Endothelial cell of umbilical vein (primary cell): ENCODE data around the gene DKK3. TPM values are rescaled to one million over a fixed set of nuclear protein-coding genes. Genes with fewer than 3 reads are reported as not detected.

Experiments
- BruUV-seq: library from RNA; stranded (reverse); fragments of 400-500 nt; replicated peaks from 2 replicates; lab custom pipeline; 2021; lab: Mats Ljungman, UMichigan
- CTCF ChIA-PET: fragments of 300-600, 350-600 bp; sonication (Branson Sonifier 250); formaldehyde crosslinking; loops from one replicate; lab custom pipeline; 2021; ENCODE audit warnings: antibody characterized with exemption, inconsistent platforms; lab: Charles Lee
- POLR2A ChIA-PET: fragments of 300-600, 350-600 bp; sonication (Branson Sonifier 250); formaldehyde crosslinking; loops from one replicate; lab custom pipeline; 2021; ENCODE audit warnings: antibody characterized with exemption, inconsistent platforms; lab: Charles Lee
- DNase-seq: peaks from one replicate; pipeline ENCODE4 v3.0.0-alpha.2; 2011; ENCODE audit warnings: low read depth, low spot score
- FAIRE-seq: peaks from 2 replicates; lab custom pipeline; 2011; peaks lifted over from hg19 to GRCh38; lab: Jason Lieb, UNC
- H2AFZ ChIP-seq: 2 replicates; pipeline ENCODE4 v1.6.0; 2012; ENCODE audit warnings: low read depth, low read length, control low read depth, inconsistent platforms
- H3K27ac ChIP-seq: 2 replicates; pipeline ENCODE4 v1.5.1; 2011; ENCODE audit warnings: low read depth, mild to moderate bottlenecking, control low read depth, low read length, moderate library complexity; ENCODE audit not compliant: insufficient read depth
- H3K27me3 ChIP-seq, 2 experiments: 2 replicates each; pipeline versions ENCODE4 v1.6.0 to v1.6.1; 2011; ENCODE audit warnings: low read length in 2 of 2, mixed read lengths in 1 of 2; ENCODE audit not compliant: control insufficient read depth in 2 of 2, insufficient read depth in 2 of 2
- H3K36me3 ChIP-seq, 2 experiments: 2 replicates in 1 of 2; 3 replicates in 1 of 2; pipeline ENCODE4 v1.5.1; 2011; ENCODE audit warnings: low read length in 2 of 2, mild to moderate bottlenecking in 1 of 2, moderate library complexity in 1 of 2; ENCODE audit not compliant: control insufficient read depth in 2 of 2, insufficient read depth in 2 of 2; ENCODE audit errors: extremely low read depth in 1 of 2
- H3K4me1 ChIP-seq: 3 replicates; pipeline ENCODE4 v1.5.1; 2011; ENCODE audit warnings: mild to moderate bottlenecking, low read length; ENCODE audit not compliant: control insufficient read depth, insufficient read depth; ENCODE audit errors: extremely low read depth
- H3K4me2 ChIP-seq: 2 replicates; pipeline ENCODE4 v1.6.1; 2011; ENCODE audit warnings: low read length, control low read depth, mixed read lengths; ENCODE audit not compliant: insufficient read depth
- H3K4me3 ChIP-seq, 3 experiments: fragments of 200-600 bp in 1 of 3; sonication (generic), shearing (Covaris generic) in 1 of 3; replicated peaks in 1 of 3; 2 replicates each; pipeline ENCODE4 v1.5.1; 2011 to 2016; ENCODE audit warnings: control low read depth in 3 of 3, low read length in 3 of 3, mild to moderate bottlenecking in 2 of 3, inconsistent platforms in 1 of 3, low read depth in 1 of 3, moderate library complexity in 1 of 3; ENCODE audit not compliant: insufficient read depth in 1 of 3
- H3K79me2 ChIP-seq: 2 replicates; pipeline ENCODE4 v1.6.0; 2012; ENCODE audit warnings: low read length, inconsistent platforms; ENCODE audit not compliant: control insufficient read depth, insufficient read depth
- H3K9ac ChIP-seq: replicated peaks from 2 replicates; pipeline ENCODE3; 2011; ENCODE audit warnings: low read length, control low read depth; ENCODE audit not compliant: insufficient read depth; ENCODE audit errors: extremely low read depth
- H3K9me1 ChIP-seq: replicated peaks from 3 replicates; pipeline ENCODE4 v1.6.0; 2011; ENCODE audit warnings: mild to moderate bottlenecking, low read length; ENCODE audit not compliant: control insufficient read depth, insufficient read depth; ENCODE audit errors: extremely low read depth
- H3K9me3 ChIP-seq: replicated peaks from 2 replicates; pipeline ENCODE4 v1.5.1; 2012; ENCODE audit warnings: low read length, inconsistent platforms; ENCODE audit not compliant: control insufficient read depth, insufficient read depth
- H4K20me1 ChIP-seq: replicated peaks from 2 replicates; pipeline ENCODE3; 2011; ENCODE audit warnings: mild to moderate bottlenecking, low read length; ENCODE audit not compliant: control insufficient read depth, insufficient read depth; ENCODE audit errors: extremely low read depth
- EZH2 ChIP-seq: IDR thresholded peaks from 2 replicates; pipeline ENCODE4 v1.6.1; 2012; ENCODE audit warnings: borderline replicate concordance, low read depth, mild to moderate bottlenecking, moderate library complexity, low read length, inconsistent platforms; ENCODE audit not compliant: severe bottlenecking
- FOS ChIP-seq: IDR thresholded peaks from 2 replicates; pipeline ENCODE4 v1.6.1; 2011; ENCODE audit warnings: mild to moderate bottlenecking, low read length, moderate library complexity, borderline replicate concordance; ENCODE audit not compliant: insufficient read depth
- GATA2 ChIP-seq: IDR thresholded peaks from 2 replicates; pipeline ENCODE4 v1.7.0; 2011; ENCODE audit warnings: low read depth, mild to moderate bottlenecking, moderate library complexity, mixed read lengths, low read length; ENCODE audit not compliant: insufficient read length, insufficient read depth
- JUN ChIP-seq: IDR thresholded peaks from 2 replicates; pipeline ENCODE4 v1.6.1; 2011; ENCODE audit warnings: borderline replicate concordance, low read depth; ENCODE audit not compliant: insufficient read length, insufficient read depth
- MYC ChIP-seq: IDR thresholded peaks from one replicate; pipeline ENCODE4 v1.6.1; 2011; ENCODE audit warnings: mild to moderate bottlenecking, low read depth, low read length
- POLR2A ChIP-seq: IDR thresholded peaks from 2 replicates; pipeline ENCODE4 v1.6.1; 2012; ENCODE audit warnings: low read depth, mild to moderate bottlenecking, control low read depth, low read length
- POLR2AphosphoS5 ChIP-seq: IDR thresholded peaks from 2 replicates; pipeline ENCODE4 v1.6.1; 2012; ENCODE audit warnings: low read depth, mild to moderate bottlenecking, control low read depth, low read length, moderate library complexity; ENCODE audit not compliant: insufficient read depth
- dilution Hi-C: fragments of 300-500 bp; cut with MboI; formaldehyde crosslinking; loops from one replicate; pipeline ENCODE4 v1.15.0; 2019; ENCODE audit warnings: low sequenced_read_pairs; ENCODE audit not compliant: extremely low pct_ligation_motif_present
- intact Hi-C: fragments of 100-400 bp; cut with micrococcal nuclease; formaldehyde crosslinking; loops from one replicate; pipeline ENCODE4 v1.10.0; 2022
- polyA plus RNA-seq, 4 experiments: library from polyadenylated mRNA; depleted of rRNA in 3 of 4; stranded (reverse) in 3 of 4; unstranded in 1 of 4; fragments of >200 nt; gene quantifications; 2 replicates each; pipeline versions ENCODE4 v1.2.1 to v1.2.3, GENCODE V29; 2011 to 2012; ENCODE audit warnings: missing spikeins in 1 of 4
- total RNA-seq: library from RNA; stranded (reverse); gene quantifications from 2 replicates; pipeline ENCODE4 v1.2.3, GENCODE V29; 2021
- TF ChIP-seq, protein P1 (sequence below), 2 donors: IDR thresholded peaks; 1 replicate in 1 of 2; 2 replicates in 1 of 2; pipeline ENCODE4 v1.5.1; 2011; ENCODE audit warnings: low read length in 2 of 2, mild to moderate bottlenecking in 2 of 2, moderate library complexity in 2 of 2, control low read depth in 1 of 2, inconsistent platforms in 1 of 2, low read depth in 1 of 2; ENCODE audit not compliant: insufficient read depth in 1 of 2; ENCODE audit errors: extremely low read depth in 1 of 2
- TF ChIP-seq, protein P2 (sequence below): IDR thresholded peaks from 2 replicates; pipeline ENCODE4 v1.6.1; 2011; ENCODE audit not compliant: insufficient read depth, insufficient read length

Gene DKK3
- total and polyA plus RNA-seq, 2 donors (not counting 3 experiments of a cell fraction or from before 2014, with no cell fraction given) = 131 to 335 TPM

DNA sequence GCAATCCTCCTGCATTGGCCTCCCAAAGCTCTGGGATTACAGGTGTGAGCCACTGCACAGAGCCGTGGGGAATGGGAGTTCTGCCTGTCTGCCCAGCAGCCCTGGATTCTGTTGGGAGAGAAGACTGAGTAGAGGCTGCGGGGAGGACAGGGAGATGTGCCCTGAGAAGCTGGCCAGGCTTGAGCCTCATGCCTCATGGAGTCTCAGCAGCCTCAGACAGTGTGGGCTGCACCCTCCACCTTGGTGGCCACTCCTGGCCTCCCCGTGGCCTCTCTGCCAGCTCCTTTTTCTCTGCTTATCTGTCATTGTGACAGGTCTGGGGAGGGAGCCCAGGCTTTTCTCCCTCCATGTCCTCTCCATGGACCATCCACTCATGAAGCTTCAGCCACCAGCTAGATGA lies 43.2 kb downstream of the DKK3 start:
- no TSS peak for BruUV-seq
- POLR2A ChIA-PET = no interaction called here
- Histone ChIP-seq H3K4me3 (no peak overlapping the region), H2AFZ (no peak overlapping the region), H3K9ac (no peak overlapping the region), H3K27ac (no peak overlapping the region), H3K9me1 (no peaks in the 10 kb centered on the region), H3K79me2 (no peaks in the 10 kb centered on the region), H3K4me2 (no peak overlapping the region), H3K4me1 (peaks cover 11% of the 10 kb centered on the region), H3K36me3 (peaks cover 0 to 21% of the 10 kb centered on the region in 2 experiments), H4K20me1 (no peaks in the 10 kb centered on the region), H3K27me3 (no peaks in the 10 kb centered on the region), H3K9me3 (no peaks in the 10 kb centered on the region)
- FAIRE-seq = no peak
- no peak for TF ChIP-seq MYC
- no peak for TF ChIP-seq POLR2AphosphoS5
- TF ChIP-seq POLR2A = no peak
- TF ChIP-seq GATA2 = no peak
- no peak for TF ChIP-seq JUN
- TF ChIP-seq, protein P1, sequence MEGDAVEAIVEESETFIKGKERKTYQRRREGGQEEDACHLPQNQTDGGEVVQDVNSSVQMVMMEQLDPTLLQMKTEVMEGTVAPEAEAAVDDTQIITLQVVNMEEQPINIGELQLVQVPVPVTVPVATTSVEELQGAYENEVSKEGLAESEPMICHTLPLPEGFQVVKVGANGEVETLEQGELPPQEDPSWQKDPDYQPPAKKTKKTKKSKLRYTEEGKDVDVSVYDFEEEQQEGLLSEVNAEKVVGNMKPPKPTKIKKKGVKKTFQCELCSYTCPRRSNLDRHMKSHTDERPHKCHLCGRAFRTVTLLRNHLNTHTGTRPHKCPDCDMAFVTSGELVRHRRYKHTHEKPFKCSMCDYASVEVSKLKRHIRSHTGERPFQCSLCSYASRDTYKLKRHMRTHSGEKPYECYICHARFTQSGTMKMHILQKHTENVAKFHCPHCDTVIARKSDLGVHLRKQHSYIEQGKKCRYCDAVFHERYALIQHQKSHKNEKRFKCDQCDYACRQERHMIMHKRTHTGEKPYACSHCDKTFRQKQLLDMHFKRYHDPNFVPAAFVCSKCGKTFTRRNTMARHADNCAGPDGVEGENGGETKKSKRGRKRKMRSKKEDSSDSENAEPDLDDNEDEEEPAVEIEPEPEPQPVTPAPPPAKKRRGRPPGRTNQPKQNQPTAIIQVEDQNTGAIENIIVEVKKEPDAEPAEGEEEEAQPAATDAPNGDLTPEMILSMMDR (IDR thresholded peaks at IDR 0.05; ENCODE audit: extremely low read depth in 1 of 2, insufficient read depth in 1 of 2, low read depth in 1 of 2, low read length in 2 of 2) = no peak
- TF ChIP-seq FOS = no peak
- TF ChIP-seq, protein P2, sequence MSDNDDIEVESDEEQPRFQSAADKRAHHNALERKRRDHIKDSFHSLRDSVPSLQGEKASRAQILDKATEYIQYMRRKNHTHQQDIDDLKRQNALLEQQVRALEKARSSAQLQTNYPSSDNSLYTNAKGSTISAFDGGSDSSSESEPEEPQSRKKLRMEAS = no peak
- TF ChIP-seq EZH2 = no peak
- intact Hi-C loops (no loop called here), dilution Hi-C loops (no loop called here)
- CTCF ChIA-PET = interaction anchor here (1.0 to 2.3 kb wide), 2 partner anchors 12 to 79 kb away, joined by 3 to 31 read pairs; no protein-coding TSS in a partner anchor
- DNase-seq = no peak
